ENCODE results near the gene SNAP25. TPM values are rescaled to one million over a fixed set of nuclear protein-coding genes. Genes with fewer than 3 reads are reported as not detected.

The SNAP25 gene
- total and polyA plus RNA-seq, 9 of the 15 experiments (the other 6 are each of a cell fraction or from before 2014, with no cell fraction given) = 0.07 TPM; not detected in 8

DNA sequence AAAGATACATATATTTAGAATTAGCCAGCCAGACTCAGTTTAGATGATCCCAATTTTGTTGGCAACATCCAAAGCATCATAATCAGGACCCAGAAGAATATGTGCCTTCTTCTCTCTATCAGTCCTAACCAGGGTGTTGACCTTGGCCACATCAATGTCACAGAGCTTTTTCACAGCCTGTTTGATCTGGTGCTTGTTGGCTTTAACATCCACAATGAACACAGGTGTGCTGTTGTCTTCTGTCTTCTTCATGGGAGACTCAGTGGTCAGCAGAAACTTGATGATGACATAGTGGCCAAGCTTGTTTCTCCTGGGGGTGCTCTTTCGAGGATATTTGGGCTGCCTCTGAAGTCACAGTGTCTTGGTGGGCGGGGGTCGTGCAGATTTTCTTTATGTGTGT lies 130.5 kb downstream of the SNAP25 start:
- in situ Hi-C loops (cut with MboI) (no loop called here), intact Hi-C loops (cut with micrococcal nuclease) (no loop called here)
- H3K36me3 ChIP-seq (ENCODE audit: control insufficient read depth, insufficient read depth, low read length) = no peaks in the 10 kb centered on the region
- WGBS (ENCODE audit: insufficient coverage, low coverage, missing lambda C conversion rate) = 0% methylated on average over 3 of the region's 3 CpGs
- no peak overlapping the region for H3K27ac ChIP-seq (ENCODE audit: extremely low read depth, low read depth, low read length)
- H3K9me1 ChIP-seq (ENCODE audit: control insufficient read depth, insufficient read depth, low read length) = no peaks in the 10 kb centered on the region
- H4K20me1 ChIP-seq (replicated peaks; ENCODE audit: control insufficient read depth, insufficient read depth, low read length) = no peaks in the 10 kb centered on the region
- no peak for ATAC-seq
- H3K4me2 ChIP-seq (ENCODE audit: insufficient read depth, low read length) = no peak overlapping the region
- TF ChIP-seq KAT7 (CRISPR knock-in tag; IDR thresholded peaks at IDR 0.05; ENCODE audit: borderline replicate concordance) = no peak
- no peak for TF ChIP-seq ZNF12 (CRISPR knock-in tag; IDR thresholded peaks at IDR 0.05)
- no peak for TF ChIP-seq TBL1XR1 (IDR thresholded peaks at IDR 0.05; ENCODE audit: low read length in 2 of 2)
- no peak for TF ChIP-seq ZNF785 (CRISPR knock-in tag; IDR thresholded peaks at IDR 0.05)
- no peak for TF ChIP-seq IFI16 (CRISPR knock-in tag; IDR thresholded peaks at IDR 0.05)
- TF ChIP-seq AFF1 (IDR thresholded peaks at IDR 0.05; ENCODE audit: low read depth in 1 of 2, partially characterized antibody in 2 of 2) = no peak
- no peak for TF ChIP-seq EZH2 (IDR thresholded peaks at IDR 0.05; ENCODE audit: borderline replicate concordance, low read depth, low read length)
- no peak for TF ChIP-seq FOXA3 (CRISPR knock-in tag; conservative IDR thresholded peaks at IDR 0.05 in 1 of 2, IDR thresholded peaks at IDR 0.05 in 1 of 2)
- TF ChIP-seq, protein P1, sequence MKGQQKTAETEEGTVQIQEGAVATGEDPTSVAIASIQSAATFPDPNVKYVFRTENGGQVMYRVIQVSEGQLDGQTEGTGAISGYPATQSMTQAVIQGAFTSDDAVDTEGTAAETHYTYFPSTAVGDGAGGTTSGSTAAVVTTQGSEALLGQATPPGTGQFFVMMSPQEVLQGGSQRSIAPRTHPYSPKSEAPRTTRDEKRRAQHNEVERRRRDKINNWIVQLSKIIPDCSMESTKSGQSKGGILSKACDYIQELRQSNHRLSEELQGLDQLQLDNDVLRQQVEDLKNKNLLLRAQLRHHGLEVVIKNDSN (CRISPR knock-in tag; IDR thresholded peaks at IDR 0.05) = no peak
- no peak for TF ChIP-seq FOXJ3 (CRISPR knock-in tag; IDR thresholded peaks at IDR 0.05)
- TF ChIP-seq HMGXB4 (CRISPR knock-in tag; IDR thresholded peaks at IDR 0.05) = no peak
- BruUV-seq (replicated peaks) = no TSS peak
- no peaks in the 10 kb centered on the region for H3K27me3 ChIP-seq (ENCODE audit: control insufficient read depth in 2 of 2, insufficient read depth in 2 of 2, low read length in 2 of 2)
- ChIA-PET CTCF (ENCODE audit: low intra/inter-chr PET ratio) (no interaction called here), POLR2A (no interaction called here)
- no peak overlapping the region for H2AFZ ChIP-seq (ENCODE audit: low read depth, low read length)
- FAIRE-seq = no peak
- no peaks in the 10 kb centered on the region for H3K79me2 ChIP-seq (ENCODE audit: control insufficient read depth, insufficient read depth, low read length)
- no peak overlapping the region for H3K4me3 ChIP-seq
- H3K9me3 ChIP-seq (replicated peaks; ENCODE audit: control insufficient read depth, insufficient read depth, low read depth, low read length) = no peaks in the 10 kb centered on the region
- H3K9ac ChIP-seq (ENCODE audit: insufficient read depth in 1 of 2, low read depth in 2 of 2, low read length in 2 of 2) = no peak overlapping the region
- DNase-seq (ENCODE audit: extremely low read depth in 1 of 4, low spot score in 3 of 4) = no peak
- H3K4me1 ChIP-seq (replicated peaks in 1 of 2; ENCODE audit: control insufficient read depth in 2 of 2, insufficient read depth in 2 of 2, low read length in 2 of 2) = no peaks in the 10 kb centered on the region
